ENCODE measurements around the gene TPM2. TPM values are rescaled to one million over a fixed set of nuclear protein-coding genes. Genes with fewer than 3 reads are reported as not detected.
A peak's percentile ranks its signal among the peaks of the same experiment; 100 is the strongest.
"Not testable (repeated sequence)": the region's sequence is repeated elsewhere in the genome, so short reads cannot be mapped to it uniquely, and the experiment has no call there.

TPM2 gene
- polyA plus RNA-seq, 1 experiment = 1,535 TPM

- ChIA-PET CTCF (no interaction called here), POLR2A (no interaction called here)
- H3K27me3 ChIP-seq (ENCODE audit: control insufficient read depth, insufficient read depth, low read length) = no peaks in the 10 kb centered on the region
- no peak for DNase-seq (ENCODE audit: low read depth, low spot score)
- H3K27ac ChIP-seq (ENCODE audit: low read depth, low read length) = no peak within 1 kb of the TSS
- no peaks in the 10 kb centered on the region; the same call in 1 of the 2 replicates for H3K9me3 ChIP-seq (ENCODE audit: control insufficient read depth, insufficient read depth, low read length)
- H3K4me3 ChIP-seq (ENCODE audit: low read depth, low read length) = no peak within 1 kb of the TSS
- no peak for TF ChIP-seq CTCF (IDR thresholded peaks at IDR 0.05; ENCODE audit: low read depth, low read length)
Measured at GRCh38 chr9:35650341-35651158, 39.2 kb downstream of the TPM2 start, which contains the start of gene SIT1. SIT1 (minus strand) TSS chr9:35650931; CDS start chr9:35650853, 78 bp downstream.

GRCh38 chr9:35649431-35650340 is 40.0 kb downstream of the TPM2 start:
- H3K4me3 ChIP-seq (ENCODE audit: low read depth, low read length) = no peak overlapping the region
- TF ChIP-seq CTCF (IDR thresholded peaks at IDR 0.05; ENCODE audit: low read depth, low read length) = no peak
- H3K9me3 ChIP-seq (ENCODE audit: control insufficient read depth, insufficient read depth, low read length) = no peaks in the 10 kb centered on the region; the same call in 1 of the 2 replicates
- H3K27me3 ChIP-seq (ENCODE audit: control insufficient read depth, insufficient read depth, low read length) = no peaks in the 10 kb centered on the region
- DNase-seq (ENCODE audit: low read depth, low spot score) = no peak
- H3K27ac ChIP-seq (ENCODE audit: low read depth, low read length) = no peak overlapping the region
- ChIA-PET CTCF (interaction anchor here (1.3 kb wide), 1 partner anchor 8 kb away, joined by 3 read pairs; the partner anchor contains the start of genes CCDC107 and RMRP), POLR2A (no interaction called here)

- ChIA-PET POLR2A (interaction anchor here (0.6 to 1.7 kb wide), 6 partner anchors 11 to 82 kb away, joined by 3 to 11 read pairs (median 4); partner anchors contain the start of genes CCDC107 and RMRP), CTCF (interaction anchor here (0.5 to 4.7 kb wide), 24 partner anchors 9 to 307 kb away, joined by 3 to 18 read pairs (median 4); partner anchors contain the start of genes ARHGEF39, CCDC107, RMRP and TESK1)
- DNase-seq (ENCODE audit: low read depth, low spot score) = peak; percentile 66
- Histone ChIP-seq H3K27me3 (ENCODE audit: control insufficient read depth, insufficient read depth, low read length) (no peaks in the 10 kb centered on the region), H3K9me3 (ENCODE audit: control insufficient read depth, insufficient read depth, low read length) (no peaks in the 10 kb centered on the region; the same call in 1 of the 2 replicates), H3K27ac (ENCODE audit: low read depth, low read length) (peak overlapping the region; percentile 11), H3K4me3 (ENCODE audit: low read depth, low read length) (peak overlapping the region; percentile 73)
- peak; percentile 89 for TF ChIP-seq CTCF (IDR thresholded peaks at IDR 0.05; ENCODE audit: low read depth, low read length)
Measured at GRCh38 chr9:35646533-35647265, 43.0 kb downstream of the TPM2 start.

- Histone ChIP-seq H3K27ac (ENCODE audit: low read depth, low read length) (peak overlapping the region; percentile 11), H3K4me3 (ENCODE audit: low read depth, low read length) (peak overlapping the region; percentile 73), H3K9me3 (ENCODE audit: control insufficient read depth, insufficient read depth, low read length) (no peaks in the 10 kb centered on the region; the same call in 1 of the 2 replicates), H3K27me3 (ENCODE audit: control insufficient read depth, insufficient read depth, low read length) (no peaks in the 10 kb centered on the region)
- ChIA-PET CTCF (interaction anchor here (1.0 to 4.7 kb wide), 10 partner anchors 10 to 165 kb away, joined by 3 to 18 read pairs (median 8); partner anchors contain the start of genes ARHGEF39, CCDC107, RMRP and TESK1), POLR2A (interaction anchor here (0.6 to 1.5 kb wide), 4 partner anchors 12 to 25 kb away, joined by 3 to 5 read pairs (median 4); partner anchors contain the start of genes CCDC107 and RMRP)
- no peak for DNase-seq (ENCODE audit: low read depth, low spot score)
- TF ChIP-seq CTCF (IDR thresholded peaks at IDR 0.05; ENCODE audit: low read depth, low read length) = peak; percentile 27; the same call in 1 of the 2 replicates
Measured at GRCh38 chr9:35646153-35646532, 43.6 kb downstream of the TPM2 start.

- H3K4me3 ChIP-seq (ENCODE audit: low read depth, low read length) = peak overlapping the region; percentile 73
- not testable (repeated sequence) for DNase-seq (ENCODE audit: low read depth, low spot score); H3K9me3 ChIP-seq (ENCODE audit: control insufficient read depth, insufficient read depth, low read length); H3K27ac ChIP-seq (ENCODE audit: low read depth, low read length); H3K27me3 ChIP-seq (ENCODE audit: control insufficient read depth, insufficient read depth, low read length)
- POLR2A ChIA-PET = interaction anchor here (0.6 to 1.5 kb wide), 3 partner anchors 12 to 21 kb away, joined by 4 to 5 read pairs (median 4); partner anchors contain the start of genes CCDC107 and RMRP
- CTCF ChIA-PET = interaction anchor here (0.6 to 4.7 kb wide), 6 partner anchors 10 to 405 kb away, joined by 4 to 18 read pairs (median 12); partner anchors contain the start of genes CCDC107, RMRP and TESK1
Measured at GRCh38 chr9:35645736-35646135, 44.0 kb downstream of the TPM2 start.
